ENCODE data around the gene C4A.

- TF ChIP-seq POLR2AphosphoS5 (IDR thresholded peaks at IDR 0.05) (no peak), CTCF (IDR thresholded peaks at IDR 0.05) (no peak), EP300 (IDR thresholded peaks at IDR 0.05) (no peak), POLR2A (IDR thresholded peaks at IDR 0.05) (no peak)
Observed at GRCh38 chr6:31933537-31933936, 48.3 kb upstream of the C4A start.

All from suprapubic skin (tissue), 4 donors.